ENCODE results near the gene THSD4. TPM values are rescaled to one million over a fixed set of nuclear protein-coding genes. Genes with fewer than 3 reads are reported as not detected.
"Not testable (repeated sequence)": the region's sequence is repeated elsewhere in the genome, so short reads cannot be mapped to it uniquely, and the experiment has no call there.

Gene THSD4
- total and polyA plus RNA-seq, 9 of the 15 experiments (the other 6 are each of a cell fraction or from before 2014, with no cell fraction given): 0.04 TPM; not detected in 5

- ChIA-PET POLR2A (no interaction called here), CTCF (ENCODE audit: low intra/inter-chr PET ratio) (no interaction called here)
- no peaks in the 10 kb centered on the region for H4K20me1 ChIP-seq (replicated peaks; ENCODE audit: control insufficient read depth, insufficient read depth, low read length)
Observed at GRCh38 chr15:71171195-71171594, 55.9 kb downstream of the THSD4 start.

GRCh38 chr15:71174360-71174759 lies 59.1 kb downstream of the THSD4 start:
- H4K20me1 ChIP-seq (replicated peaks; ENCODE audit: control insufficient read depth, insufficient read depth, low read length); H3K27me3 ChIP-seq (ENCODE audit: control insufficient read depth in 2 of 2, insufficient read depth in 2 of 2, low read length in 2 of 2); POLR2A ChIA-PET; H3K79me2 ChIP-seq (ENCODE audit: control insufficient read depth, insufficient read depth, low read length); H3K9ac ChIP-seq (ENCODE audit: insufficient read depth in 1 of 2, low read depth in 2 of 2, low read length in 2 of 2); H2AFZ ChIP-seq (ENCODE audit: low read depth, low read length); CTCF ChIA-PET (ENCODE audit: low intra/inter-chr PET ratio); H3K9me3 ChIP-seq (replicated peaks; ENCODE audit: control insufficient read depth, insufficient read depth, low read depth, low read length); H3K4me2 ChIP-seq (ENCODE audit: insufficient read depth, low read length); FAIRE-seq; ATAC-seq; BruUV-seq (replicated peaks); DNase-seq (ENCODE audit: extremely low read depth in 1 of 4, low spot score in 3 of 4); H3K9me1 ChIP-seq (ENCODE audit: control insufficient read depth, insufficient read depth, low read length); H3K4me3 ChIP-seq; H3K27ac ChIP-seq (ENCODE audit: extremely low read depth, low read depth, low read length); H3K4me1 ChIP-seq (replicated peaks in 1 of 2; ENCODE audit: control insufficient read depth in 2 of 2, insufficient read depth in 2 of 2, low read length in 2 of 2); in situ Hi-C loops (cut with MboI); H3K36me3 ChIP-seq (ENCODE audit: control insufficient read depth, insufficient read depth, low read length); intact Hi-C loops (cut with micrococcal nuclease): not testable (repeated sequence)
- WGBS (ENCODE audit: insufficient coverage, low coverage, missing lambda C conversion rate): 0% methylated on average over 7 of the region's 17 CpGs

More at GRCh38 chr15:71171195-71171594, 55.9 kb downstream of the THSD4 start:
- Histone ChIP-seq H3K4me2 (ENCODE audit: insufficient read depth, low read length) (no peak overlapping the region), H3K79me2 (ENCODE audit: control insufficient read depth, insufficient read depth, low read length) (no peaks in the 10 kb centered on the region), H3K9me1 (ENCODE audit: control insufficient read depth, insufficient read depth, low read length) (no peaks in the 10 kb centered on the region), H3K27me3 (ENCODE audit: control insufficient read depth in 2 of 2, insufficient read depth in 2 of 2, low read length in 2 of 2) (no peaks in the 10 kb centered on the region), H3K9me3 (replicated peaks; ENCODE audit: control insufficient read depth, insufficient read depth, low read depth, low read length) (no peaks in the 10 kb centered on the region), H3K4me3 (no peak overlapping the region), H3K36me3 (ENCODE audit: control insufficient read depth, insufficient read depth, low read length) (no peaks in the 10 kb centered on the region), H2AFZ (ENCODE audit: low read depth, low read length) (no peak overlapping the region), H3K4me1 (replicated peaks in 1 of 2; ENCODE audit: control insufficient read depth in 2 of 2, insufficient read depth in 2 of 2, low read length in 2 of 2) (no peaks in the 10 kb centered on the region), H3K9ac (ENCODE audit: insufficient read depth in 1 of 2, low read depth in 2 of 2, low read length in 2 of 2) (no peak overlapping the region), H3K27ac (ENCODE audit: extremely low read depth, low read depth, low read length) (no peak overlapping the region)
- in situ Hi-C loops (cut with MboI): no loop called here
- TF ChIP-seq ZNF134 (CRISPR knock-in tag; conservative IDR thresholded peaks at IDR 0.05) (no peak), ZFP1 (CRISPR knock-in tag; IDR thresholded peaks at IDR 0.05) (peak; percentile 91), EP400 (IDR thresholded peaks at IDR 0.05) (no peak)
- no TSS peak for BruUV-seq (replicated peaks)
- no peak for DNase-seq (ENCODE audit: extremely low read depth in 1 of 4, low spot score in 3 of 4)
- no peak for FAIRE-seq
- ATAC-seq: no peak
- intact Hi-C loops (cut with micrococcal nuclease): no loop called here
